Calu3 (cell line): ENCODE results near the gene ADSS2. TPM values are rescaled to one million over a fixed set of nuclear protein-coding genes. Genes with fewer than 3 reads are reported as not detected.

Experiments
- BruUV-seq: library from RNA; stranded (reverse); fragments of 400-500 nt; replicated peaks from 2 replicates; lab custom pipeline; 2021; lab: Mats Ljungman, UMichigan
- CTCF ChIA-PET: fragments of 300-600 bp; sonication (Branson Sonifier 250); formaldehyde crosslinking; loops from one replicate; lab custom pipeline; 2022; ENCODE audit warnings: antibody characterized with exemption; lab: Charles Lee
- DNase-seq: peaks from one replicate; pipeline ENCODE4 v3.0.0; 2022
- H3K27ac Mint-ChIP-seq: one replicate; pipeline ENCODE4 v1.8.0; 2022; ENCODE audit warnings: mixed read lengths; ENCODE audit not compliant: unreplicated experiment
- H3K27me3 Mint-ChIP-seq: one replicate; pipeline ENCODE4 v1.8.0; 2022; ENCODE audit warnings: mixed read lengths; ENCODE audit not compliant: unreplicated experiment
- H3K36me3 Mint-ChIP-seq: one replicate; pipeline ENCODE4 v1.8.0; 2022; ENCODE audit warnings: mild to moderate bottlenecking, moderate library complexity, mixed read lengths; ENCODE audit not compliant: insufficient read depth, unreplicated experiment
- H3K4me1 Mint-ChIP-seq: one replicate; pipeline ENCODE4 v1.8.0; 2022; ENCODE audit warnings: mild to moderate bottlenecking, low read depth, mixed read lengths; ENCODE audit not compliant: unreplicated experiment
- H3K4me3 Mint-ChIP-seq: one replicate; pipeline ENCODE4 v1.8.0; 2022; ENCODE audit warnings: mild to moderate bottlenecking, low read depth, moderate library complexity, mixed read lengths; ENCODE audit not compliant: unreplicated experiment
- H3K9me3 Mint-ChIP-seq: one replicate; pipeline ENCODE4 v1.8.0; 2022; ENCODE audit warnings: low read depth, mixed read lengths; ENCODE audit not compliant: unreplicated experiment
- CTCF ChIP-seq: fragments of 200-600 bp; IDR thresholded peaks from one replicate; pipeline ENCODE4 v1.8.0; 2022; ENCODE audit warnings: antibody characterized with exemption; ENCODE audit not compliant: unreplicated experiment
- intact Hi-C: fragments of 100-400 bp; cut with micrococcal nuclease; formaldehyde crosslinking; loops from one replicate; pipeline ENCODE4 v1.10.0; 2022; ENCODE audit not compliant: unreplicated experiment
- total RNA-seq: library from RNA; stranded (reverse); gene quantifications from 2 replicates; pipeline ENCODE4 v1.2.3, GENCODE V29; 2022

Gene ADSS2
- total RNA-seq, 1 experiment from 2014 or later: 68.3 TPM

- DNase-seq: no peak
- Mint-ChIP-seq H3K4me3 (no peak overlapping the region), H3K36me3 (peaks cover 23% of the 10 kb centered on the region), H3K4me1 (peaks cover 8% of the 10 kb centered on the region), H3K27me3 (no peaks in the 10 kb centered on the region), H3K9me3 (no peaks in the 10 kb centered on the region), H3K27ac (no peak overlapping the region)
- CTCF ChIA-PET: no interaction called here
- intact Hi-C loops: no loop called here
- no TSS peak for BruUV-seq
- TF ChIP-seq CTCF: no peak
These were observed 21.9 kb downstream of the ADSS2 start for GRCh38 chr1:244429818-244430217.

GRCh38 chr1:244427647-244428046 is 24.1 kb downstream of the ADSS2 start:
- BruUV-seq: no TSS peak
- peaks cover 18% of the 10 kb centered on the region for H3K36me3 Mint-ChIP-seq

GRCh38 chr1:244424649-244425334 is 26.9 kb downstream of the ADSS2 start:
- TF ChIP-seq CTCF: no peak
- CTCF ChIA-PET: interaction anchor here (1.5 kb wide), 1 partner anchor 24 kb away, joined by 4 read pairs; no protein-coding TSS in a partner anchor
- peaks cover 24% of the 10 kb centered on the region for H3K36me3 Mint-ChIP-seq
- no TSS peak for BruUV-seq
- intact Hi-C loops: no loop called here
- H3K9me3 Mint-ChIP-seq: no peaks in the 10 kb centered on the region
- no peaks in the 10 kb centered on the region for H3K27me3 Mint-ChIP-seq
- H3K4me1 Mint-ChIP-seq: no peaks in the 10 kb centered on the region
- peak overlapping the region; percentile 15 for H3K27ac Mint-ChIP-seq
- DNase-seq: no peak
- no peak overlapping the region for H3K4me3 Mint-ChIP-seq

More at GRCh38 chr1:244427647-244428046, 24.1 kb downstream of the ADSS2 start:
- Mint-ChIP-seq H3K27ac (no peak overlapping the region), H3K4me1 (no peaks in the 10 kb centered on the region), H3K27me3 (no peaks in the 10 kb centered on the region), H3K4me3 (no peak overlapping the region), H3K9me3 (no peaks in the 10 kb centered on the region)
- TF ChIP-seq CTCF: no peak
- no peak for DNase-seq
- CTCF ChIA-PET: no interaction called here
- intact Hi-C loops: no loop called here

GRCh38 chr1:244422174-244422573 is 29.5 kb downstream of the ADSS2 start:
- no peak for TF ChIP-seq CTCF
- Mint-ChIP-seq H3K4me1 (no peaks in the 10 kb centered on the region), H3K27ac (no peak overlapping the region), H3K27me3 (no peaks in the 10 kb centered on the region), H3K36me3 (peaks cover 38% of the 10 kb centered on the region), H3K4me3 (no peak overlapping the region), H3K9me3 (no peaks in the 10 kb centered on the region)
- no peak for DNase-seq
- CTCF ChIA-PET: no interaction called here
- no TSS peak for BruUV-seq
- intact Hi-C loops: no loop called here
